Right renal pelvis (tissue), 4 donors: ENCODE results near the gene LRFN4. TPM values are rescaled to one million over a fixed set of nuclear protein-coding genes. Genes with fewer than 3 reads are reported as not detected.

ENCODE experiments used
- DNase-seq, 4 donors: peaks; one replicate each; pipeline ENCODE4 v3.0.0-alpha.2; 2013; ENCODE audit warnings: low read depth in 4 of 4, low spot score in 3 of 4, missing footprints in 1 of 4
- polyA plus RNA-seq, 4 donors: library from polyadenylated mRNA; unstranded; fragments of 120-200 nt; gene quantifications; one replicate each; pipeline ENCODE4 v1.2.1, GENCODE V29; 2013; ENCODE audit not compliant: insufficient read length in 4 of 4

Gene LRFN4
- polyA plus RNA-seq, 4 donors = 12.7 to 28.6 (median 16.7) TPM

DNA sequence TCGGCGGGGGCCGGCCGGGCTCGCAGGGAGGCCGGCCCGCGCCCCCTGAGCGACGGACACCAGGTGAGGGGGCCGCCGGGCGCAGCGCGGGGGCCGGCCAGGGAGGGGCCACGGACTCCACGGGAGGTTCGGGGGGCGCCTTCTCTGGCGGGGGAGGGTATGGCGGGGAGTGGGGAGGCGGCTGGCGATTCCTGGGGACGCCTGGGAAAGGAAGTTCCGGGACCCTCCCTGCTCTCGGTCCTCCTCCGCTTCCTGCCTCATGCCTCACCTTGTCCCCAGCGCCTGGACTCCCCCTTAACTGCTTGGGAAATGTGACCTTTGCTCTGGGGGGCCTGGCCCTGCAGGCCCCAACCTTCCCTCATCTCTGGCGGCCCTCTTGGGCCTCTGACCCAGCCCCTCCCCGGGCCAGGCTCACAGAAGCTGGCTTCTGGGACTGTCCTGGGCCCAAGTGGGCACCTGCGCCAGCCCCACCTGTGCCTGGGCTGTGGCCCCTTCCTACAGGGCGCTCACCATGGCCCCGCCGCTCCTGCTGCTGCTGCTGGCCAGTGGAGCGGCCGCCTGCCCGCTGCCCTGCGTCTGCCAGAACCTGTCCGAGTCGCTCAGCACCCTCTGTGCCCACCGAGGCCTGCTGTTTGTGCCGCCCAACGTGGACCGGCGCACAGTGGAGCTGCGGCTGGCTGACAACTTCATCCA is 516 bp downstream of the LRFN4 start:
- DNase-seq = no peak

GRCh38 chr11:66857927-66858185 is 992 bp downstream of the LRFN4 start:
- no peak for DNase-seq

DNA sequence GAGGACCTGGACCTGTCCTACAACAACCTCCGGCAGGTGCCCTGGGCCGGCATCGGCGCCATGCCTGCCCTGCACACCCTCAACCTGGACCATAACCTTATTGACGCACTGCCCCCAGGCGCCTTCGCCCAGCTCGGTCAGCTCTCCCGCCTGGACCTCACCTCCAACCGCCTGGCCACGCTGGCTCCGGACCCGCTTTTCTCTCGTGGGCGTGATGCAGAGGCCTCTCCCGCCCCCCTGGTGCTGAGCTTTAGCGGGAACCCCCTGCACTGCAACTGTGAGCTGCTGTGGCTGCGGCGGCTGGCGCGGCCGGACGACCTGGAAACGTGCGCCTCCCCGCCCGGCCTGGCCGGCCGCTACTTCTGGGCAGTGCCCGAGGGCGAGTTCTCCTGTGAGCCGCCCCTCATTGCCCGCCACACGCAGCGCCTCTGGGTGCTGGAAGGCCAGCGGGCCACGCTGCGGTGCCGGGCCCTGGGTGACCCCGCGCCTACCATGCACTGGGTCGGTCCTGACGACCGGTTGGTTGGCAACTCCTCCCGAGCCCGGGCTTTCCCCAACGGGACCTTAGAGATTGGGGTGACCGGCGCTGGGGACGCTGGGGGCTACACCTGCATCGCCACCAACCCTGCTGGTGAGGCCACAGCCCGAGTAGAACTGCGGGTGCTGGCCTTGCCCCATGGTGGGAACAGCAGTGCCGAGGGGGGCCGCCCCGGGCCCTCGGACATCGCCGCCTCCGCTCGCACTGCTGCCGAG is 1.5 kb downstream of the LRFN4 start:
- no peak for DNase-seq

DNA sequence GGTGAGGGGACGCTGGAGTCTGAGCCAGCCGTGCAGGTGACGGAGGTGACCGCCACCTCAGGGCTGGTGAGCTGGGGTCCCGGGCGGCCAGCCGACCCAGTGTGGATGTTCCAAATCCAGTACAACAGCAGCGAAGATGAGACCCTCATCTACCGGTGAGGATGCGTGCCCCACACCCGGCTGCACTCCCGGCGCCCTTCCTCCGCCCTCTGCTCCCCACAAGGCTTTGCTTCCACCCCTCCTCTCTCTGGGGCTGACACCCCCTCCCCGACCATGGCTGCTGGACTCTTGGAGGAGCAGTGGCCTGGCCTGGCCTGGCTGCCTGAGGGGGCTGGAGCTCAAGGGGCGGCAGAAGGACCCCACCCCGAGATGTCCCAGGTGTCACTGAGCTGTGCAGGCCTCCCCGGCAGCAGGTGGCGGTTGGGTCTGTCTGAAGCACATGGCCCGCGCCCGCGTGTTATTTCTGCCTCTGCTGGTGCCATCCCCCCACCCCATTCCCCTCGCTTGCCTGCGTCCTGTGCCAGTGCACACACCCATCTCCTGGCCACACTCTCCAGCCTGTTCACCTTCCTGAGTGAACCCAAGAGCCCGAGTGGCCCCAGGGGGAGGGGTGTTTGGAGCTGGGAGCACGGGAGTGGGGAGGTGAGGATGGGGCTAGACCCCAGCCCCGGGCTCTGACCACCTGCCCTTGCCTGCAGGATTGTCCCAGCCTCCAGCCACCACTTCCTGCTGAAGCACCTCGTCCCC is 2.2 kb downstream of the LRFN4 start:
- DNase-seq = no peak

DNA sequence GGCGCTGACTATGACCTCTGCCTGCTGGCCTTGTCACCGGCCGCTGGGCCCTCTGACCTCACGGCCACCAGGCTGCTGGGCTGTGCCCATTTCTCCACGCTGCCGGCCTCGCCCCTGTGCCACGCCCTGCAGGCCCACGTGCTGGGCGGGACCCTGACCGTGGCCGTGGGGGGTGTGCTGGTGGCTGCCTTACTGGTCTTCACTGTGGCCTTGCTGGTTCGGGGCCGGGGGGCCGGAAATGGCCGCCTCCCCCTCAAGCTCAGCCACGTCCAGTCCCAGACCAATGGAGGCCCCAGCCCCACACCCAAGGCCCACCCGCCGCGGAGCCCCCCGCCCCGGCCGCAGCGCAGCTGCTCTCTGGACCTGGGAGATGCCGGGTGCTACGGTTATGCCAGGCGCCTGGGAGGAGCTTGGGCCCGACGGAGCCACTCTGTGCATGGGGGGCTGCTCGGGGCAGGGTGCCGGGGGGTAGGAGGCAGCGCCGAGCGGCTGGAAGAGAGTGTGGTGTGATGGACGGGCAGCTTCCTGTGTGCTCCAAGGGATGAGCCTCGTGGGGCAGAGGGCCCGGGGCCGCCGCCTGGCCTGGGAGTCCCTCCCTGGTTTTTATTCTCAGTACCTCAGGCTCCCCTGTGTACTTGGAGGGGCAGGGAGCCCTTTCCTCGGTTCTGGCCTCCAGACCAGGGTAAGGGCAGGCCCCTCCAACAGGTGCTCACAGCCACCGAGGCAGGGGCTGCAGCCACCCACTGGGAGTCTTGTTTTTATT is 3.0 kb downstream of the LRFN4 start:
- DNase-seq = no peak

- no peak for DNase-seq
Measured at GRCh38 chr11:66860449-66860831, 3.6 kb downstream of the LRFN4 start.

DNA sequence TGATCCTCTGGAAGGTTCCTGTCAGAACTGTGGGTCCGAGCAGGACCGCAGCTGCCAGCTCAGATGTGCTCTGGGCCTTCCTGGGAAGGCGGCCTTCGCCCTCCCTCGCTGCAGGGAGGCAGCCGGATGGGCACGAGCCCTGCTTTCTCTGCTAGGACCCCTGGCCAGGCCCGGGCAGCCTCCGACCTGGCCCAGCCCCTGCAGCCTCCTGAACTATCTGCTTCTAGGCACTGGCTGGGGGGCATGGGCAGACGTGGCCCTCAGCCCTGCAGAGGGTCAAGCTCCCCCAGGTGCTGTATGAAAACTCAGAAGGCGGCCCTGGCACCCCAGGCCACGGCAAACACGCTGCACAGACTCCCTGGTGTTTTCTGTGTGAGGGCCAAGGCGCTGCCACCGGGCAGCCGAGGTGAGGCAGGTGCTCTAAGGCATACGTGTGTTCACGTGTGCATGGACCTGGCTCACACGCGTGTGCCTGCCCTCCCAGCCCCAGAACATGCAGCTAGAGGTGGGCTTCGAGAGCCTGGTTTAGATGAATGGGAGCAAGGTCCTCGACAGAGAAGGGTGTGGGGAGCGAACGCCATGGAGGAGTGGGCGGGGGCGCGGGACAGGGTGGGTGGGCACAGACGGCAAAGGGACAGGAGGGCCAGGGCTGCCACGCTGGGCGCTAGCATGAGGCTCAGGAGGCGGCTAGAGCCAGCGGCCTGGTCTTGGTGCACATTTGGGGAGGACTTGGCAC is 4.3 kb downstream of the LRFN4 start:
- DNase-seq = no peak

DNA sequence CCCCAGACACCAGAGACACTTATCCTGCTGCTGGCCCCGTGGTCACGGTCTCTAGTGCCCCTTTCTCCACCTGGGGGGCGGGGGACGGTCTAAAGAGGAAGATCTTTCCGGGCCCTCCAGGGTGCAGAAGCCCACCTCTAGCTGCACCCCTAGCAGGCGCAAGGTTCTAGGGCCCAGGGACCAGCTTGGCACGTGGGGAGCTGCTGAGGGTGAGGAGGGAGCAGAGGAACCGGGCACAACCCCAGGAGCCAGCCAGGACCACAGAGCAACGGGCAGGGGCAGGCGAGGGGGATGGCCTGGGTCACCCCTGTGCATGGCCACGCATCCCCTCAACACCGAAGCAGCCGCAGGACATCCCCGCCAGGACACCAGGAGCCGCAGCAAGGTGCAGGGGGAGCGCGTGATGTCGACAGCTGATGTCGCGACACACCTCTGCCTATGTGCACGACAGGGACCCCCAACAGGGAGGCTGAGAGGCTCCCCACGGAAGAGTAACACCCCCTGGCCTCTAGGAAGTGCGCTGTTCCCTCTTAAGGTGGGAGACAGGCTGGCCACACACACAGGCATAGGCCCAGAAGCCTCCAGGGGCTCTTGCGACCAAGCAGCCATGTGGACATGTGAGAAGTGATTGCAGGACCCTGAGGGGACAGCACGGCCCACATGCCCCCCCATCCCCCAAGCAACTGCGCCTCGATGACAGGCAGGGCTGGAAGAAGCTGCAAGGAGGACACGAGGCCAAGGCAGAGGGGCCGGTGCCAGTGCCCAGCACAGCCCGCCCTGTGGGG is 5.1 kb downstream of the LRFN4 start:
- no peak for DNase-seq

- no peak for DNase-seq
Measured at GRCh38 chr11:66862559-66863037, 5.7 kb downstream of the LRFN4 start.

GRCh38 chr11:66863428-66864125 is 6.7 kb downstream of the LRFN4 start:
- DNase-seq = no peak

DNA sequence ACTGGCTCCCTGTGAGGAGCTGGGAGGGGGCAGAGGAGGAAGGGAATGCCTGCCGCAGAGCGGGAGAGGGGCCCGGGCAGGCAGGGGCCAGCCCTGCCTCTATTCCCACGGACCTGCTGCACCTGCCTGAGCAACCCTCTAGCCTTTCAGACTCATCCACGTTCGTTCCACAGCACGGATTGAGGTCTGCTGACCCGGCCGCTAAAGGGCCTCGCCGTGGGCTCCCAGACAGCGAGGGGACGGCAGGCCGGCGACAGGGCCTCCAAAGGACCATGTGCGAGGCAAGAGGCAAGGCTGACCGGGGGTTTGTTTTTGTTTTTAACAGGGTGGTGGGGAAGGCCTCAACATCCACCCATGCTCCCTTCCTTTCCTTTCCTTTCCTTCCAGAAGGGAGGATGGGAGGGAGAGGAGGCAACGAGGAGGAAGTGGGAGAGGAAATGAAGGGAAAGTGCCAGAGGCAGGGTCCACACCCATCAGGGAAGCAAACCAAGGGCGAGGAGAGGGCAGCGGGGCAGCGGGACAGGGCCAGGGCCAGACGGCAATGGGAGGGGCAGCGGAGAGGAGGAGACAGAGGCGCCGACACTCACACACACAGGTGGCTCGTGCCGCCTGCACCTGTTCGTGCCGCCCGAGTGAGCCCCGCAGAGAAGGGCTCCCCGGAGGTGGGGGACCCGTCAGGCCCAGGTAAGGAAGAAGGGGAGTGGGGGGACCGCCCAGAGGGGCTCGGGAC is 7.5 kb downstream of the LRFN4 start:
- no peak for DNase-seq

DNA sequence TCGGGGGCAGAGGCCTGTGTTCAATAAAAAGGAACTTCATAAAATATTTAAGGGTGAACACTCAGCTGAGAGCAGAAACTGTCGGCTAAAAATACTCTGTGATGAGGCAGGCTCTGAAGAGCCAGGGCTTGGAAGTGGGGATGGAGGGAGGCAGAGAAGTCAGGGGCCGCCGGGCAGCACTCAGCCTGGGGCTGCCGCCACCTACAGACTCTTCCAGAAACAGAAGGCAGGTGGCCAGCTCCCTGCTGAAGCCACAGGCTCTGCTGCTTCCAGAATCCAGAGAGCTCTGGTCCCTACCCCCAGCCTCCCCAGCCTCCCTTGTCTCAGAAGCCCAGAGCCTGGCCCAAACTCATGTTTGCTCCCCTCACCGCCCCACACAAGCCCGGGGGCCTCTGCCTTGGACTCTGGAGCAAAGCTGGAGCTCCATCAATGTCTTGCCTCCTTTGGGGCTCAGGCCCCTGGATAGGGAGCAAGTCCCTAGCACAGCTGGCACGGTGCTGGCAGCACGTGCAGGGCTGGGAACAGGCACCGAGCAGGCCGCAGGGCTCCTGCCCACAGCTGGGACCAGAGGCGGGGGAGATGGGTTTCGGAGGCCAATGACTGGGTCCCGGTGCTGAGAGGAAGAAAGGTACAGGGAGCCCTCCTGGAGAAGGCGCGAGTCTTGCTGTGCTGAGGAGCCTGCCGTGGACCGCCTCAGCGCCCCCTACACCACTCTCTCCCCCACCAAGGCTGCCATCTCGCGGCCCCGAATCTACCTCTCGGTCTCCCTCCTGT is 8.2 kb downstream of the LRFN4 start:
- no peak for DNase-seq

GRCh38 chr11:66866007-66866406 is 9.1 kb downstream of the LRFN4 start:
- no peak for DNase-seq

DNA sequence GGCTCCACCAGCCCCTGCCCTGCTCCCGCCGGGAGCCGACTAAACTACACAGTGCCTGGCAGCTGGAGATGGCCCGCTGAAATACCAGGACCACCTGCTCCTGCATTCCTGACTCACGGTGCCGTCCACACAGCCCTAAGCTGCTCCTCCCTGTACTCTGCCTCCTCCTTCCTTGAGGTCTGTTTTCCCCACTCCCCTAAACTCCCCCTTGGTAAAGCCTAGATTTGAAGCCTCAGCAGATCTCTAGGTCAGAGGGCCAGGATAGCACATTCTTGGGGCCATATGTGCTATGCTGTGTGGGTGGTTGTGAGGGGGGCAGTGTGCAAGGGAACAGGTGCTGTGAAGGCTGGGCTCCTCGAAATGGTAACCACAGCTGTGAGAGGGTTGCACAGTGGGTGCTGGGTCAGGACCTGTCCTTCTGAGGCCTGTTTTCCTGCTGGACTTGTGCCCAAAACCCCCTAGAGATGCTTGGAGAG is 9.7 kb downstream of the LRFN4 start:
- DNase-seq = no peak

GRCh38 chr11:66867425-66868040 is 10.7 kb downstream of the LRFN4 start:
- no peak for DNase-seq

- DNase-seq = no peak
Measured at GRCh38 chr11:66868082-66868725, 11.3 kb downstream of the LRFN4 start.
